GM12874 (cell line): ENCODE measurements around the gene GRM7.

Experiments used
- CTCF ChIP-seq: IDR thresholded peaks from 2 replicates; pipeline ENCODE4 v1.5.1; 2011; ENCODE audit warnings: low read depth, mild to moderate bottlenecking, control low read depth, low read length, moderate library complexity; ENCODE audit not compliant: insufficient read depth

GRM7 gene

GRCh38 chr3:7562892-7563291 is 702.0 kb downstream of the GRM7 start:
- no peak for TF ChIP-seq CTCF

GRCh38 chr3:7565574-7565973 is 704.7 kb downstream of the GRM7 start:
- TF ChIP-seq CTCF: no peak

- TF ChIP-seq CTCF: no peak
Observed at GRCh38 chr3:7567160-7567559, 706.2 kb downstream of the GRM7 start.

- TF ChIP-seq CTCF: no peak
Observed at GRCh38 chr3:7568526-7569184, 707.7 kb downstream of the GRM7 start.

- TF ChIP-seq CTCF: no peak
Observed at GRCh38 chr3:7573330-7573729, 712.4 kb downstream of the GRM7 start.

GRCh38 chr3:7574435-7574834 is 713.5 kb downstream of the GRM7 start:
- TF ChIP-seq CTCF: no peak

GRCh38 chr3:7576071-7576470 is 715.2 kb downstream of the GRM7 start:
- no peak for TF ChIP-seq CTCF
